Measurements from ENCODE around the gene NDOR1. TPM values are rescaled to one million over a fixed set of nuclear protein-coding genes. Genes with fewer than 3 reads are reported as not detected.

NDOR1 gene
- total and polyA plus RNA-seq, 7 donors: 1.5 to 6.3 (median 4.3) TPM

- WGBS, 3 donors: 5% methylated on average over 35 to 57 of the region's 57 CpGs
- DNase-seq: no peak
- Histone ChIP-seq H3K9me3 (no peaks in the 10 kb centered on the region), H3K36me3 (ENCODE audit: insufficient read depth in 1 of 2, low read depth in 1 of 2) (no peaks in the 10 kb centered on the region), H3K4me3 (peak overlapping the region; percentile 58), H3K27ac (no peak overlapping the region), H3K27me3 (ENCODE audit: insufficient read depth in 3 of 3, low read length in 2 of 3) (peaks cover 0 to 85% (median 47%) of the 10 kb centered on the region in 3 donors), H3K4me1 (peaks cover 29% of the 10 kb centered on the region)
- ATAC-seq: no peak
- TF ChIP-seq CTCF (IDR thresholded peaks at IDR 0.05): no peak
- intact Hi-C loops (cut with DNase I): no loop called here
These were observed 37.5 kb upstream of the NDOR1 start for GRCh38 chr9:137167747-137168572.

- Histone ChIP-seq H3K27me3 (ENCODE audit: insufficient read depth in 3 of 3, low read length in 2 of 3) (peaks cover 0 to 79% (median 44%) of the 10 kb centered on the region in 3 donors), H3K4me1 (peaks cover 23% of the 10 kb centered on the region), H3K9me3 (no peaks in the 10 kb centered on the region), H3K4me3 (peak overlapping the region; percentile 58), H3K27ac (no peak overlapping the region), H3K36me3 (ENCODE audit: insufficient read depth in 1 of 2, low read depth in 1 of 2) (no peaks in the 10 kb centered on the region)
- ATAC-seq (peak in 1 of 4 donors; percentile 5), DNase-seq (no peak)
- 0 to 1% (median 0%) methylated on average over 32 to 36 of the region's 36 CpGs for WGBS, 3 donors
- no peak for TF ChIP-seq CTCF (IDR thresholded peaks at IDR 0.05)
- intact Hi-C loops (cut with DNase I): no loop called here
These were observed 37.0 kb upstream of the NDOR1 start for GRCh38 chr9:137168573-137168903.

GRCh38 chr9:137168904-137169856 lies 36.3 kb upstream of the NDOR1 start:
- DNase-seq: no peak
- ATAC-seq: peak; percentile 43 to 83 (median 76)
- Histone ChIP-seq H3K9me3 (no peaks in the 10 kb centered on the region), H3K27ac (no peak overlapping the region), H3K36me3 (ENCODE audit: insufficient read depth in 1 of 2, low read depth in 1 of 2) (no peaks in the 10 kb centered on the region), H3K27me3 (ENCODE audit: insufficient read depth in 3 of 3, low read length in 2 of 3) (peaks cover 0 to 72% (median 40%) of the 10 kb centered on the region in 3 donors), H3K4me1 (peaks cover 23% of the 10 kb centered on the region), H3K4me3 (peak overlapping the region; percentile 58)
- WGBS, 3 donors: 0 to 1% (median 0%) methylated on average over 68 to 124 of the region's 124 CpGs
- no peak for TF ChIP-seq CTCF (IDR thresholded peaks at IDR 0.05)
- intact Hi-C loops (cut with DNase I): no loop called here

GRCh38 chr9:137169896-137170358 lies 35.6 kb upstream of the NDOR1 start, which contains the start of gene LRRC26:
TSS of gene LRRC26 (minus strand) at chr9:137170051. CDS start at chr9:137169943, 108 bp downstream.
- Histone ChIP-seq H3K36me3 (ENCODE audit: insufficient read depth in 1 of 2, low read depth in 1 of 2) (no peaks in the 10 kb centered on the region), H3K27me3 (ENCODE audit: insufficient read depth in 3 of 3, low read length in 2 of 3) (peaks cover 0 to 65% (median 34%) of the 10 kb centered on the region in 3 donors), H3K4me3 (peak within 1 kb of the TSS; percentile 58), H3K27ac (no peak within 1 kb of the TSS), H3K4me1 (peaks cover 23% of the 10 kb centered on the region), H3K9me3 (no peaks in the 10 kb centered on the region)
- 5 to 10% (median 6%) methylated on average over 30 to 41 of the region's 41 CpGs for WGBS, 3 donors
- no peak for DNase-seq
- TF ChIP-seq CTCF (IDR thresholded peaks at IDR 0.05): no peak
- no peak for ATAC-seq
- intact Hi-C loops (cut with DNase I): no loop called here
